Endothelial cell of umbilical vein (primary cell): Measurements from ENCODE around the gene HOXC12. TPM values are rescaled to one million over a fixed set of nuclear protein-coding genes. Genes with fewer than 3 reads are reported as not detected.

Experiments used
- BruUV-seq: library from RNA; stranded (reverse); fragments of 400-500 nt; replicated peaks from 2 replicates; lab custom pipeline; 2021; lab: Mats Ljungman, UMichigan
- CTCF ChIA-PET: fragments of 300-600, 350-600 bp; sonication (Branson Sonifier 250); formaldehyde crosslinking; loops from one replicate; lab custom pipeline; 2021; ENCODE audit warnings: antibody characterized with exemption, inconsistent platforms; lab: Charles Lee
- POLR2A ChIA-PET: fragments of 300-600, 350-600 bp; sonication (Branson Sonifier 250); formaldehyde crosslinking; loops from one replicate; lab custom pipeline; 2021; ENCODE audit warnings: antibody characterized with exemption, inconsistent platforms; lab: Charles Lee
- DNase-seq: peaks from one replicate; pipeline ENCODE4 v3.0.0-alpha.2; 2011; ENCODE audit warnings: low read depth, low spot score
- FAIRE-seq: peaks from 2 replicates; lab custom pipeline; 2011; peaks lifted over from hg19 to GRCh38; lab: Jason Lieb, UNC
- H2AFZ ChIP-seq: 2 replicates; pipeline ENCODE4 v1.6.0; 2012; ENCODE audit warnings: low read depth, low read length, control low read depth, inconsistent platforms
- H3K27ac ChIP-seq: 2 replicates; pipeline ENCODE4 v1.5.1; 2011; ENCODE audit warnings: low read depth, mild to moderate bottlenecking, control low read depth, low read length, moderate library complexity; ENCODE audit not compliant: insufficient read depth
- H3K27me3 ChIP-seq, 2 experiments: 2 replicates each; pipeline versions ENCODE4 v1.6.0 to v1.6.1; 2011; ENCODE audit warnings: low read length in 2 of 2, mixed read lengths in 1 of 2; ENCODE audit not compliant: control insufficient read depth in 2 of 2, insufficient read depth in 2 of 2
- H3K36me3 ChIP-seq, 2 experiments: 2 replicates in 1 of 2; 3 replicates in 1 of 2; pipeline ENCODE4 v1.5.1; 2011; ENCODE audit warnings: low read length in 2 of 2, mild to moderate bottlenecking in 1 of 2, moderate library complexity in 1 of 2; ENCODE audit not compliant: control insufficient read depth in 2 of 2, insufficient read depth in 2 of 2; ENCODE audit errors: extremely low read depth in 1 of 2
- H3K4me1 ChIP-seq: 3 replicates; pipeline ENCODE4 v1.5.1; 2011; ENCODE audit warnings: mild to moderate bottlenecking, low read length; ENCODE audit not compliant: control insufficient read depth, insufficient read depth; ENCODE audit errors: extremely low read depth
- H3K4me2 ChIP-seq: 2 replicates; pipeline ENCODE4 v1.6.1; 2011; ENCODE audit warnings: low read length, control low read depth, mixed read lengths; ENCODE audit not compliant: insufficient read depth
- H3K4me3 ChIP-seq, 3 experiments: fragments of 200-600 bp in 1 of 3; sonication (generic), shearing (Covaris generic) in 1 of 3; replicated peaks in 1 of 3; 2 replicates each; pipeline ENCODE4 v1.5.1; 2011 to 2016; ENCODE audit warnings: control low read depth in 3 of 3, low read length in 3 of 3, mild to moderate bottlenecking in 2 of 3, inconsistent platforms in 1 of 3, low read depth in 1 of 3, moderate library complexity in 1 of 3; ENCODE audit not compliant: insufficient read depth in 1 of 3
- H3K79me2 ChIP-seq: 2 replicates; pipeline ENCODE4 v1.6.0; 2012; ENCODE audit warnings: low read length, inconsistent platforms; ENCODE audit not compliant: control insufficient read depth, insufficient read depth
- H3K9ac ChIP-seq: replicated peaks from 2 replicates; pipeline ENCODE3; 2011; ENCODE audit warnings: low read length, control low read depth; ENCODE audit not compliant: insufficient read depth; ENCODE audit errors: extremely low read depth
- H3K9me1 ChIP-seq: replicated peaks from 3 replicates; pipeline ENCODE4 v1.6.0; 2011; ENCODE audit warnings: mild to moderate bottlenecking, low read length; ENCODE audit not compliant: control insufficient read depth, insufficient read depth; ENCODE audit errors: extremely low read depth
- H3K9me3 ChIP-seq: replicated peaks from 2 replicates; pipeline ENCODE4 v1.5.1; 2012; ENCODE audit warnings: low read length, inconsistent platforms; ENCODE audit not compliant: control insufficient read depth, insufficient read depth
- H4K20me1 ChIP-seq: replicated peaks from 2 replicates; pipeline ENCODE3; 2011; ENCODE audit warnings: mild to moderate bottlenecking, low read length; ENCODE audit not compliant: control insufficient read depth, insufficient read depth; ENCODE audit errors: extremely low read depth
- FOS ChIP-seq: IDR thresholded peaks from 2 replicates; pipeline ENCODE4 v1.6.1; 2011; ENCODE audit warnings: mild to moderate bottlenecking, low read length, moderate library complexity, borderline replicate concordance; ENCODE audit not compliant: insufficient read depth
- GATA2 ChIP-seq: IDR thresholded peaks from 2 replicates; pipeline ENCODE4 v1.7.0; 2011; ENCODE audit warnings: low read depth, mild to moderate bottlenecking, moderate library complexity, mixed read lengths, low read length; ENCODE audit not compliant: insufficient read length, insufficient read depth
- JUN ChIP-seq: IDR thresholded peaks from 2 replicates; pipeline ENCODE4 v1.6.1; 2011; ENCODE audit warnings: borderline replicate concordance, low read depth; ENCODE audit not compliant: insufficient read length, insufficient read depth
- MYC ChIP-seq: IDR thresholded peaks from one replicate; pipeline ENCODE4 v1.6.1; 2011; ENCODE audit warnings: mild to moderate bottlenecking, low read depth, low read length
- POLR2A ChIP-seq: IDR thresholded peaks from 2 replicates; pipeline ENCODE4 v1.6.1; 2012; ENCODE audit warnings: low read depth, mild to moderate bottlenecking, control low read depth, low read length
- dilution Hi-C: fragments of 300-500 bp; cut with MboI; formaldehyde crosslinking; loops from one replicate; pipeline ENCODE4 v1.15.0; 2019; ENCODE audit warnings: low sequenced_read_pairs; ENCODE audit not compliant: extremely low pct_ligation_motif_present
- intact Hi-C: fragments of 100-400 bp; cut with micrococcal nuclease; formaldehyde crosslinking; loops from one replicate; pipeline ENCODE4 v1.10.0; 2022
- polyA plus RNA-seq, 4 experiments: library from polyadenylated mRNA; depleted of rRNA in 3 of 4; stranded (reverse) in 3 of 4; unstranded in 1 of 4; fragments of >200 nt; gene quantifications; 2 replicates each; pipeline versions ENCODE4 v1.2.1 to v1.2.3, GENCODE V29; 2011 to 2012; ENCODE audit warnings: missing spikeins in 1 of 4
- total RNA-seq: library from RNA; stranded (reverse); gene quantifications from 2 replicates; pipeline ENCODE4 v1.2.3, GENCODE V29; 2021

HOXC12 gene
- total and polyA plus RNA-seq, 2 donors (not counting 3 experiments of a cell fraction or from before 2014, with no cell fraction given): not detected

DNA sequence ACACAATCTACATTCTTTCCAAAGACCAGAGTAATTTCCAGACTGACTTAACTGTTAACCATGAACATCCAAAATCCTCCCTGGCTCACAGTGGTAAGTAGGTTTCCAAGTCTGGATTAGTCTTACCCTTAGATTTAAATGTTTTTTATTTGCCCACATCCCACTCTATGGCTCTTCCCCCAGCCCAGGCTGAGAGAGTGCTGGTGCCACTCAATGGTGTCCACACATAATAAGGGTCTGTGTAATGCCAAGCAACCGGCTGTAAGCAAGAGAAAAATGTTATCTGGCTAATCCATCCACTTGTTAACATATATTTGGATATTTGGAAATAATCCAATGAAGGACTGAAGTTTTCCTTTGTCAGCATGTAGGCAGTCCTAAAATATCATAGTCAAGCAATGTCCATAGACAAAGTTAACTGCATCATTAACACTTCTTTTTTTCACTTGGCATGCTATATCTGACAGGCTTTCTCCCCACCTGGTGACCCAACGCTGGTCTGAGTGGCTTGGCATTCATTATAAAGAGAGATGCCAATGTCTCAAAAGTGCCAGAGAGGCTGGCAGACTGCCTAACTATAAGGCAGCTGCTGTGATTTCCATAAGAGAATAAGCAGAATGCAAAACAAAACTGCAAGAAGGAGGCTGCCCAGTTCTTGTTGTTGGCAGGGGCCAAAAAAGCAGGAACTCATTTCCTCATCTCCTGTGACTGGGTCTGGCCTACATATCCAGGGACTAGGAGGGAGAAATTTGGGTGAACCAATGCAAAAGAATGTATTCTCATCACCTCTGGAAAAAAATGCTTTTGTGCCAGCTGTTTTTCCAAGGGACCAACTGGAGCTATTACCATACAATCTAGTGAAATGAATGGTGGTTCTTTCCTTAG is 29.9 kb upstream of the HOXC12 start:
- Histone ChIP-seq H3K4me3 (no peak overlapping the region), H3K4me2 (no peak overlapping the region), H3K4me1 (no peaks in the 10 kb centered on the region), H3K9me1 (no peaks in the 10 kb centered on the region), H3K36me3 (no peaks in the 10 kb centered on the region), H3K9ac (no peak overlapping the region), H4K20me1 (no peaks in the 10 kb centered on the region), H2AFZ (no peak overlapping the region), H3K27me3 (peaks cover 60 to 70% of the 10 kb centered on the region in 2 experiments), H3K27ac (no peak overlapping the region), H3K9me3 (no peaks in the 10 kb centered on the region), H3K79me2 (no peaks in the 10 kb centered on the region)
- FAIRE-seq: no peak
- ChIA-PET CTCF (no interaction called here), POLR2A (no interaction called here)
- no peak for DNase-seq
- no TSS peak for BruUV-seq
- TF ChIP-seq JUN (no peak), GATA2 (no peak), POLR2A (no peak), FOS (no peak), MYC (no peak)
- dilution Hi-C loops (no loop called here), intact Hi-C loops (no loop called here)
